Measurements from ENCODE around the gene FGF4.

Gene FGF4

GRCh38 chr11:69807106-69807815 lies 32.1 kb upstream of the FGF4 start:
- DNase-seq (ENCODE audit: low read depth), result no peak

- no peak for DNase-seq (ENCODE audit: low read depth)
These were observed 29.8 kb upstream of the FGF4 start for GRCh38 chr11:69804769-69805508.

GRCh38 chr11:69803604-69804218 lies 28.6 kb upstream of the FGF4 start:
- no peak for DNase-seq (ENCODE audit: low read depth)

- DNase-seq (ENCODE audit: low read depth), result no peak
These were observed 27.9 kb upstream of the FGF4 start for GRCh38 chr11:69803022-69803421.

- no peak for DNase-seq (ENCODE audit: low read depth)
These were observed 27.4 kb upstream of the FGF4 start for GRCh38 chr11:69802590-69802989.

- DNase-seq (ENCODE audit: low read depth), result no peak
These were observed 26.6 kb upstream of the FGF4 start for GRCh38 chr11:69801513-69802335.

- no peak for DNase-seq (ENCODE audit: low read depth)
These were observed 25.1 kb upstream of the FGF4 start for GRCh38 chr11:69800278-69800677.

- no peak for DNase-seq (ENCODE audit: low read depth)
These were observed 24.4 kb upstream of the FGF4 start for GRCh38 chr11:69799582-69799981.

- no peak for DNase-seq (ENCODE audit: low read depth)
These were observed 24.0 kb upstream of the FGF4 start for GRCh38 chr11:69799097-69799496.

GRCh38 chr11:69797737-69798528 lies 22.8 kb upstream of the FGF4 start:
- DNase-seq (ENCODE audit: low read depth), result no peak

GRCh38 chr11:69797156-69797555 lies 22.0 kb upstream of the FGF4 start:
- no peak for DNase-seq (ENCODE audit: low read depth)

GRCh38 chr11:69796063-69796462 lies 20.9 kb upstream of the FGF4 start:
- DNase-seq (ENCODE audit: low read depth), result no peak

- DNase-seq (ENCODE audit: low read depth), result no peak
These were observed 16.4 kb upstream of the FGF4 start for GRCh38 chr11:69791276-69792180.

- no peak for DNase-seq (ENCODE audit: low read depth)
These were observed 13.8 kb upstream of the FGF4 start for GRCh38 chr11:69788956-69789355.

GRCh38 chr11:69787906-69788305 lies 12.8 kb upstream of the FGF4 start:
- no peak for DNase-seq (ENCODE audit: low read depth)

- no peak for DNase-seq (ENCODE audit: low read depth)
These were observed 12.3 kb upstream of the FGF4 start for GRCh38 chr11:69787457-69787856.

- no peak for DNase-seq (ENCODE audit: low read depth)
These were observed 6.1 kb upstream of the FGF4 start for GRCh38 chr11:69781241-69781640.

- DNase-seq (ENCODE audit: low read depth), result no peak
These were observed 3.2 kb upstream of the FGF4 start for GRCh38 chr11:69778373-69778772.

- DNase-seq (ENCODE audit: low read depth), result no peak
These were observed 583 bp downstream of the FGF4 start for GRCh38 chr11:69774354-69775162.

All from fibroblast of the conjunctiva (primary cell).